Measurements from ENCODE around the gene SNX8.

Gene SNX8

DNA sequence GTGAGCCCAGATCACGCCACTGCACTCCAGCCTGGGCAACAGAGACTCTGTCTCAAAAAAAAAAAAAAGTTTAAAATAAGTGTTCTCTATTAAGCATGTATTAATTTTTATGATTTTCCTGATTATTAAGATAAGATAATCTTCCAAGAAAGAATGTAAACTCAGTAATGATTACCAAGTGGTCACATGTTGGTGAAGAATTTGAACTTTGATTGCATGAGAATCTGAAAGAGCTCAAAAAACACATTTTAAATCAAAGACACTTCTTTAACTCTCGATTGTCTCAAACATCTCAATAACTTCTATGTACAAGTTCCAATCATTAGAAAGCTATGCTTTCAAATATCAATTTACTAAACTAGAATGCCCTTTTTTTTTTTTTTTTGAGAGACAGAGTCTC lies 33.8 kb downstream of the SNX8 start:
- H3K27me3 ChIP-seq (ENCODE audit: insufficient read depth, low read length, poor library complexity) = no peaks in the 10 kb centered on the region
- no peak for ATAC-seq (ENCODE audit: insufficient read depth, low read depth)
- H3K9me3 ChIP-seq (ENCODE audit: insufficient read depth, low read length, severe bottlenecking) = no peaks in the 10 kb centered on the region
- H3K4me1 ChIP-seq (ENCODE audit: insufficient read depth, low read length) = no peaks in the 10 kb centered on the region
- no peak overlapping the region for H3K4me3 ChIP-seq (ENCODE audit: low read depth in 1 of 2, low read length in 2 of 2)
- H2AFZ ChIP-seq (ENCODE audit: low read depth, low read length) = no peak overlapping the region
- TF ChIP-seq EZH2 (IDR thresholded peaks at IDR 0.05; ENCODE audit: borderline replicate concordance, low read depth, low read length, severe bottlenecking) = no peak
- TF ChIP-seq, protein P1, sequence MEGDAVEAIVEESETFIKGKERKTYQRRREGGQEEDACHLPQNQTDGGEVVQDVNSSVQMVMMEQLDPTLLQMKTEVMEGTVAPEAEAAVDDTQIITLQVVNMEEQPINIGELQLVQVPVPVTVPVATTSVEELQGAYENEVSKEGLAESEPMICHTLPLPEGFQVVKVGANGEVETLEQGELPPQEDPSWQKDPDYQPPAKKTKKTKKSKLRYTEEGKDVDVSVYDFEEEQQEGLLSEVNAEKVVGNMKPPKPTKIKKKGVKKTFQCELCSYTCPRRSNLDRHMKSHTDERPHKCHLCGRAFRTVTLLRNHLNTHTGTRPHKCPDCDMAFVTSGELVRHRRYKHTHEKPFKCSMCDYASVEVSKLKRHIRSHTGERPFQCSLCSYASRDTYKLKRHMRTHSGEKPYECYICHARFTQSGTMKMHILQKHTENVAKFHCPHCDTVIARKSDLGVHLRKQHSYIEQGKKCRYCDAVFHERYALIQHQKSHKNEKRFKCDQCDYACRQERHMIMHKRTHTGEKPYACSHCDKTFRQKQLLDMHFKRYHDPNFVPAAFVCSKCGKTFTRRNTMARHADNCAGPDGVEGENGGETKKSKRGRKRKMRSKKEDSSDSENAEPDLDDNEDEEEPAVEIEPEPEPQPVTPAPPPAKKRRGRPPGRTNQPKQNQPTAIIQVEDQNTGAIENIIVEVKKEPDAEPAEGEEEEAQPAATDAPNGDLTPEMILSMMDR (IDR thresholded peaks at IDR 0.05; ENCODE audit: borderline replicate concordance, extremely low read depth, low read length, poor library complexity, severe bottlenecking) = no peak
- DNase-seq = no peak
- H3K9ac ChIP-seq (ENCODE audit: low read depth, low read length) = no peak overlapping the region
- no peak overlapping the region for H3K27ac ChIP-seq (ENCODE audit: low read length)
- peaks cover 4% of the 10 kb centered on the region; the same call in 1 of the 2 replicates for H3K36me3 ChIP-seq (ENCODE audit: insufficient read depth, low read length)
- H4K20me1 ChIP-seq (ENCODE audit: insufficient read depth, low read length) = peaks cover 31% of the 10 kb centered on the region; the same call in 1 of the 2 replicates
- H3K79me2 ChIP-seq (ENCODE audit: insufficient read depth, low read length) = peaks cover 29% of the 10 kb centered on the region
- H3K4me2 ChIP-seq (ENCODE audit: insufficient read depth, low read length) = no peak overlapping the region

DNA sequence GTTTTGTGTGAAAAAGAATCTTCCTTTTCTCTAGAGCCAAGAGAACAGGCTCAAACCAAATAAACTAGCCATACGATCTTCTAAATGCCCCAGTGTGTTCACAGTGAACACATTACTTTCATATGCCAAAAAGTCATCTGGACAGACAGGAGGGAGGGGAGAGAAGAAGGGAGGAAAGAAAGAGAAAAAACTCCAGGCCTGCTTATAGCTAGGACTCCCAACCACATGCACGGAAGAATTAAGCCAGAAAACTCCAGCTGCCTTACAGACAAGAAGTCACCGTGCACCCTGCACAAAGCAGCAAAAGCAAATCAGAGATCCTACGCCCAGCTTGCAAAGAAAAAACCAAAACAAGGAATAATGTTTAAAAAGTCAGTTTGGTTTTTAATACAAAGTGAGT lies 34.3 kb downstream of the SNX8 start:
- H3K4me2 ChIP-seq (ENCODE audit: insufficient read depth, low read length) = no peak overlapping the region
- peaks cover 7% of the 10 kb centered on the region; the same call in 1 of the 2 replicates for H3K36me3 ChIP-seq (ENCODE audit: insufficient read depth, low read length)

DNA sequence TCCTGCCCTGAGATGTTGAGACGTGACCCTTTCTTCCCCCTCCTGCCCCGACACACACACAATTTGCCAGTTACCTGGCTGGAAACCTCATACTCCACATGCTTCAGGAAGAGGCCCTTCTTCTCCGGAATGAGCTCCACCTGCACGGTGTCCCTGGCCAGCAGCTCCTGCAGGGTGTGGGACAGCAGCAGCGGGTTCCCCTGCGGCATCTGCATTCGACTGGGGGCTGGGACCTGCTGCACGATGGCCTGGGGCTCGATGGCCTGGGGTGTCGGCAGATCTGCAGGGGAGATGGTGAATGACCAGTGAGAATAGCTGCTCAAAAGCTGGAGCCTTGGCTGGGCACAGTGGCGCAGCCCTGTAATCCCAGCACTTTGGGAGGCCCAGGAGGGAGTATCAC lies 36.2 kb downstream of the SNX8 start:
- Histone ChIP-seq H3K4me2 (ENCODE audit: insufficient read depth, low read length) (no peak overlapping the region), H3K79me2 (ENCODE audit: insufficient read depth, low read length) (peaks cover 25% of the 10 kb centered on the region), H3K9ac (ENCODE audit: low read depth, low read length) (no peak overlapping the region), H3K27me3 (ENCODE audit: insufficient read depth, low read length, poor library complexity) (no peaks in the 10 kb centered on the region), H3K36me3 (ENCODE audit: insufficient read depth, low read length) (peaks cover 16% of the 10 kb centered on the region), H2AFZ (ENCODE audit: low read depth, low read length) (no peak overlapping the region), H3K27ac (ENCODE audit: low read length) (no peak overlapping the region), H4K20me1 (ENCODE audit: insufficient read depth, low read length) (peaks cover 25% of the 10 kb centered on the region; the same call in 1 of the 2 replicates), H3K9me3 (ENCODE audit: insufficient read depth, low read length, severe bottlenecking) (no peaks in the 10 kb centered on the region), H3K4me3 (ENCODE audit: low read depth in 1 of 2, low read length in 2 of 2) (no peak overlapping the region), H3K4me1 (ENCODE audit: insufficient read depth, low read length) (no peaks in the 10 kb centered on the region)
- ATAC-seq (ENCODE audit: insufficient read depth, low read depth) (no peak), DNase-seq (no peak)
- TF ChIP-seq, protein P1 (IDR thresholded peaks at IDR 0.05; ENCODE audit: borderline replicate concordance, extremely low read depth, low read length, poor library complexity, severe bottlenecking) = no peak
- TF ChIP-seq EZH2 (IDR thresholded peaks at IDR 0.05; ENCODE audit: borderline replicate concordance, low read depth, low read length, severe bottlenecking) = no peak

More for the DNA sequence above, 34.3 kb downstream of the SNX8 start:
- Histone ChIP-seq H3K27me3 (ENCODE audit: insufficient read depth, low read length, poor library complexity) (no peaks in the 10 kb centered on the region), H3K4me1 (ENCODE audit: insufficient read depth, low read length) (no peaks in the 10 kb centered on the region), H2AFZ (ENCODE audit: low read depth, low read length) (no peak overlapping the region), H3K79me2 (ENCODE audit: insufficient read depth, low read length) (peaks cover 29% of the 10 kb centered on the region), H3K9me3 (ENCODE audit: insufficient read depth, low read length, severe bottlenecking) (no peaks in the 10 kb centered on the region), H3K27ac (ENCODE audit: low read length) (no peak overlapping the region), H3K9ac (ENCODE audit: low read depth, low read length) (no peak overlapping the region), H3K4me3 (ENCODE audit: low read depth in 1 of 2, low read length in 2 of 2) (no peak overlapping the region), H4K20me1 (ENCODE audit: insufficient read depth, low read length) (peaks cover 31% of the 10 kb centered on the region; the same call in 1 of the 2 replicates)
- TF ChIP-seq, protein P1 (IDR thresholded peaks at IDR 0.05; ENCODE audit: borderline replicate concordance, extremely low read depth, low read length, poor library complexity, severe bottlenecking) = no peak
- no peak for TF ChIP-seq EZH2 (IDR thresholded peaks at IDR 0.05; ENCODE audit: borderline replicate concordance, low read depth, low read length, severe bottlenecking)
- no peak for DNase-seq
- no peak for ATAC-seq (ENCODE audit: insufficient read depth, low read depth)
